ENCODE data around the gene CST9L. TPM values are rescaled to one million over a fixed set of nuclear protein-coding genes. Genes with fewer than 3 reads are reported as not detected.

CST9L gene
- total RNA-seq, 1 donor from 2014 or later: not detected

GRCh38 chr20:23551383-23551782 lies 16.9 kb downstream of the CST9L start:
- Histone ChIP-seq H3K36me3 (no peaks in the 10 kb centered on the region), H3K27me3 (ENCODE audit: low read depth) (no peaks in the 10 kb centered on the region), H3K9me3 (no peaks in the 10 kb centered on the region), H3K4me1 (no peaks in the 10 kb centered on the region), H3K4me3 (no peak overlapping the region), H3K27ac (no peak overlapping the region)
- TF ChIP-seq, protein P1, sequence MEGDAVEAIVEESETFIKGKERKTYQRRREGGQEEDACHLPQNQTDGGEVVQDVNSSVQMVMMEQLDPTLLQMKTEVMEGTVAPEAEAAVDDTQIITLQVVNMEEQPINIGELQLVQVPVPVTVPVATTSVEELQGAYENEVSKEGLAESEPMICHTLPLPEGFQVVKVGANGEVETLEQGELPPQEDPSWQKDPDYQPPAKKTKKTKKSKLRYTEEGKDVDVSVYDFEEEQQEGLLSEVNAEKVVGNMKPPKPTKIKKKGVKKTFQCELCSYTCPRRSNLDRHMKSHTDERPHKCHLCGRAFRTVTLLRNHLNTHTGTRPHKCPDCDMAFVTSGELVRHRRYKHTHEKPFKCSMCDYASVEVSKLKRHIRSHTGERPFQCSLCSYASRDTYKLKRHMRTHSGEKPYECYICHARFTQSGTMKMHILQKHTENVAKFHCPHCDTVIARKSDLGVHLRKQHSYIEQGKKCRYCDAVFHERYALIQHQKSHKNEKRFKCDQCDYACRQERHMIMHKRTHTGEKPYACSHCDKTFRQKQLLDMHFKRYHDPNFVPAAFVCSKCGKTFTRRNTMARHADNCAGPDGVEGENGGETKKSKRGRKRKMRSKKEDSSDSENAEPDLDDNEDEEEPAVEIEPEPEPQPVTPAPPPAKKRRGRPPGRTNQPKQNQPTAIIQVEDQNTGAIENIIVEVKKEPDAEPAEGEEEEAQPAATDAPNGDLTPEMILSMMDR (IDR thresholded peaks at IDR 0.05): no peak
- DNase-seq (no peak), ATAC-seq (no peak)
- intact Hi-C loops (cut with DNase I): no loop called here

GRCh38 chr20:23550227-23550626 lies 18.1 kb downstream of the CST9L start:
- no peak for DNase-seq
- no peaks in the 10 kb centered on the region for H3K36me3 ChIP-seq
- intact Hi-C loops (cut with DNase I): no loop called here
- TF ChIP-seq, protein P1 (IDR thresholded peaks at IDR 0.05): no peak
- no peaks in the 10 kb centered on the region for H3K9me3 ChIP-seq
- no peaks in the 10 kb centered on the region for H3K27me3 ChIP-seq (ENCODE audit: low read depth)
- H3K27ac ChIP-seq: no peak overlapping the region
- no peak for ATAC-seq
- H3K4me3 ChIP-seq: no peak overlapping the region
- no peaks in the 10 kb centered on the region for H3K4me1 ChIP-seq

DNA sequence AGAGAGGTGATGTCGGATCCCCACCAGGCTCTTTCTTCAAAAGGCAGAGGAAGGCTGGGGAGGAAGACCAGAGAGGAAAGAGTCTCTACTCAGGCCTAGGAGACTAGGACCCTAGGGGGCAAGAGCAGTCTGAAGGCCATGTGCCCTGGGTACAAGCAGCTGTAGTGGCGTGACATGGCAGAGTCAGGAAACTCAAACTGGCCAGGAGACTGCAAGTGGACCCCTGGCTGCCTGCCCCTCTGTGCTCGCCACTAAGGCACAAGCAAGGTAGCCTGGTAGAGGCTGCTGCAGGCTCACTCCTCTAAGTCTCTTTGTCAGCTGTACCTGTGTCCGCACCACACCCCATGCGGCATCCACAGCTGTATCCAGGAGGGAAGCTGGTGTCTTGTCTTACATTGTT lies 19.9 kb downstream of the CST9L start:
- intact Hi-C loops (cut with DNase I): no loop called here
- TF ChIP-seq, protein P1 (IDR thresholded peaks at IDR 0.05): no peak
- no peaks in the 10 kb centered on the region for H3K27me3 ChIP-seq (ENCODE audit: low read depth)
- no peak for DNase-seq
- H3K4me1 ChIP-seq: no peaks in the 10 kb centered on the region
- H3K9me3 ChIP-seq: no peaks in the 10 kb centered on the region
- no peaks in the 10 kb centered on the region for H3K36me3 ChIP-seq
- no peak overlapping the region for H3K4me3 ChIP-seq
- ATAC-seq: no peak
- no peak overlapping the region for H3K27ac ChIP-seq

DNA sequence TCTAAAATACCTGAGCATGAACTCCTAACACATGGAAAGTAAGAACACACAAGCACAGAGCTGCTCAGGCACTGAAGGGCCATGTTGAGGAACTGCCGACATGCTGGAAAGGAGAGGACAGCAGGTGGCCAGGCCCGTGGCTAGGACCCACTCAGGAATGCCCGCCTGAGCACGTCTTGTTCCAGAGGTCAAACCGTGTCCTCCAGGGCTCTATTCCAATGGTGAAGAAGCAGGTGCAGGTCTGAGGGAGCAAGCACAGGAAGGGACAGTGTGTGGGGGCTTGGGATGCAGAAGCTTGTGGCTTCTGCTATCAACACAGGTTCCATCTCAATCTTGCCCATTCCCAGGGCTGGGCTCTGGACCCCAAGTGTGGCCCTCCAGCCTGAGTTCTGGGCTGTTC lies 20.7 kb downstream of the CST9L start:
- no peak for DNase-seq
- Histone ChIP-seq H3K27ac (no peak overlapping the region), H3K27me3 (ENCODE audit: low read depth) (no peaks in the 10 kb centered on the region), H3K9me3 (no peaks in the 10 kb centered on the region), H3K36me3 (no peaks in the 10 kb centered on the region), H3K4me3 (no peak overlapping the region), H3K4me1 (no peaks in the 10 kb centered on the region)
- no peak for ATAC-seq
- intact Hi-C loops (cut with DNase I): no loop called here
- TF ChIP-seq, protein P1 (IDR thresholded peaks at IDR 0.05): no peak

DNA sequence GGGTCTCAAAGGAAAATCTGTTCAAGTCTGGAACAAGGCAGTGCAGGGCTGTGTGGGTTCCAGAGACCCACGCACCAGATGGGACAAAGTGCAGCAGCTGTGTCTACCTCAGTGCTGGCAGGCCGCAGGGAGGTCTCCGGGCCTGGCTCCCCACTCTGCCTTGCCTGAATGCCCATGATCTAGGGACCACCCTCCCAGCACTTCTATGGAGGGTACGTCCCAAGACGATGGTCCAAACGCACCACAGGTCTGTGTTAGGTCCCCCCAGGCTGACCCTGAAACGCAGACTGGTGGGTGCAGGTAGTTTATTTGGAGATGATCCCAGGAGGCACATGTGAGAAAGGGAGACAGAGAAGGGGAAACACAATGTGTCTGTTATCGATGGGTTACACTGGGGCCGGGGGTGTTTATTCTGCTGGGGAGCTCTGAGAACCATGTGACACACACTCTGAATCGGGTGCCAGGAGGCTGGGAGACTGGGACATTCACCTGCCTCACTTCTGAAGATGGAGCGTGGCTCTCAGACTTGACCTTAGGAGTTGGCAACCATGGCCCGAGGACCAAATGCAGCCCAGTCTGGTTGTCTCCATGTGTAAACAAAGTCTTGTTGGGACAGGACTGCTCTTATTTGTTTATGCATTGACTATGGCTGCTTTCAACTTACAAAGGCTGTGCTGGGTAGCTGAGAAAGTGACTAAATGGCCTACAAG lies 21.7 kb downstream of the CST9L start:
- TF ChIP-seq, protein P1 (IDR thresholded peaks at IDR 0.05): no peak
- no peaks in the 10 kb centered on the region for H3K9me3 ChIP-seq
- no peak for ATAC-seq
- no peak overlapping the region for H3K27ac ChIP-seq
- no peaks in the 10 kb centered on the region for H3K4me1 ChIP-seq
- H3K4me3 ChIP-seq: no peak overlapping the region
- no peak for DNase-seq
- intact Hi-C loops (cut with DNase I): no loop called here
- H3K27me3 ChIP-seq (ENCODE audit: low read depth): no peaks in the 10 kb centered on the region
- H3K36me3 ChIP-seq: no peaks in the 10 kb centered on the region

Measured in lower lobe of right lung (tissue), 2 donors.